HG03135 (cell line): ENCODE measurements around the gene MARCHF6.
"Not testable (repeated sequence)": the region's sequence is repeated elsewhere in the genome, so short reads cannot be mapped to it uniquely, and the experiment has no call there.

ENCODE experiments used
- ATAC-seq: cut with Tn5 transposase; IDR thresholded peaks from one replicate; pipeline ENCODE4 v1.9.1; 2021; ENCODE audit warnings: mild to moderate bottlenecking, moderate library complexity; ENCODE audit not compliant: unreplicated experiment

MARCHF6 gene

GRCh38 chr5:10344461-10345106 lies 8.9 kb upstream of the MARCHF6 start:
- not testable (repeated sequence) for ATAC-seq

- ATAC-seq: no peak
Measured at GRCh38 chr5:10348258-10348657, 5.2 kb upstream of the MARCHF6 start.

GRCh38 chr5:10351199-10351905 lies 2.1 kb upstream of the MARCHF6 start:
- no peak for ATAC-seq

GRCh38 chr5:10351919-10352318 lies 1.6 kb upstream of the MARCHF6 start:
- ATAC-seq: no peak

GRCh38 chr5:10352430-10353240 lies 860 bp upstream of the MARCHF6 start:
- no peak for ATAC-seq

GRCh38 chr5:10354048-10354872 lies 765 bp downstream of the MARCHF6 start:
- ATAC-seq: peak; percentile 21

- no peak for ATAC-seq
Measured at GRCh38 chr5:10355071-10355889, 1.8 kb downstream of the MARCHF6 start.

GRCh38 chr5:10358999-10359398 lies 5.5 kb downstream of the MARCHF6 start:
- ATAC-seq: no peak

- no peak for ATAC-seq
Measured at GRCh38 chr5:10360686-10361085, 7.2 kb downstream of the MARCHF6 start.

GRCh38 chr5:10363519-10364185 lies 10.2 kb downstream of the MARCHF6 start:
- ATAC-seq: no peak

GRCh38 chr5:10364186-10364689 lies 10.7 kb downstream of the MARCHF6 start:
- ATAC-seq: no peak

- ATAC-seq: no peak
Measured at GRCh38 chr5:10365782-10366181, 12.3 kb downstream of the MARCHF6 start.

- ATAC-seq: no peak
Measured at GRCh38 chr5:10366310-10367272, 13.1 kb downstream of the MARCHF6 start.

- ATAC-seq: no peak
Measured at GRCh38 chr5:10367579-10367978, 14.1 kb downstream of the MARCHF6 start.

- ATAC-seq: no peak
Measured at GRCh38 chr5:10370931-10371330, 17.4 kb downstream of the MARCHF6 start.

- ATAC-seq: not testable (repeated sequence)
Measured at GRCh38 chr5:10371369-10371768, 17.9 kb downstream of the MARCHF6 start.

GRCh38 chr5:10372726-10373709 lies 19.5 kb downstream of the MARCHF6 start:
- no peak for ATAC-seq
